ENCODE measurements around the gene BRS3. TPM values are rescaled to one million over a fixed set of nuclear protein-coding genes. Genes with fewer than 3 reads are reported as not detected.

Gene BRS3
- total RNA-seq, 1 donor from 2014 or later: not detected

DNA sequence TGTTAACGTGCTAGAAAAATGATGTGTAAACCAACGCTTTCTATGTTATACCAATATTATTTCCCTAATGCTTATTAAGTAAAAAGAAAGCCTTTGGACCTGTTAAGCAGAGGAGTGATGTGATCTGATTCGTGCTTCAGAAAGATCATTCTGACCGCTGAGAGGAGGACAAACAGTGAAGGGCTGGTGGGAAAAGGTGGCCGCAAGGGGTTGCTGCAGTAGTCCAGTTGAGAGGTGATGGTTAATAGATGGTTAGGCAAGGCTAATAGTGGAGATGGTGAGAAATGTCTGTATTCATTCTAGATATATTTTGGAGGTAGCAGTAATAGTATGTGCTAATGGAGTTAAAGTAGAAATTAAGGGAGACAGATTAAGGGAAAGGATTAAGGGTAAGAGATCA is 31.3 kb downstream of the BRS3 start:
- no peak for DNase-seq (ENCODE audit: low read depth)
- TF ChIP-seq, protein P1, sequence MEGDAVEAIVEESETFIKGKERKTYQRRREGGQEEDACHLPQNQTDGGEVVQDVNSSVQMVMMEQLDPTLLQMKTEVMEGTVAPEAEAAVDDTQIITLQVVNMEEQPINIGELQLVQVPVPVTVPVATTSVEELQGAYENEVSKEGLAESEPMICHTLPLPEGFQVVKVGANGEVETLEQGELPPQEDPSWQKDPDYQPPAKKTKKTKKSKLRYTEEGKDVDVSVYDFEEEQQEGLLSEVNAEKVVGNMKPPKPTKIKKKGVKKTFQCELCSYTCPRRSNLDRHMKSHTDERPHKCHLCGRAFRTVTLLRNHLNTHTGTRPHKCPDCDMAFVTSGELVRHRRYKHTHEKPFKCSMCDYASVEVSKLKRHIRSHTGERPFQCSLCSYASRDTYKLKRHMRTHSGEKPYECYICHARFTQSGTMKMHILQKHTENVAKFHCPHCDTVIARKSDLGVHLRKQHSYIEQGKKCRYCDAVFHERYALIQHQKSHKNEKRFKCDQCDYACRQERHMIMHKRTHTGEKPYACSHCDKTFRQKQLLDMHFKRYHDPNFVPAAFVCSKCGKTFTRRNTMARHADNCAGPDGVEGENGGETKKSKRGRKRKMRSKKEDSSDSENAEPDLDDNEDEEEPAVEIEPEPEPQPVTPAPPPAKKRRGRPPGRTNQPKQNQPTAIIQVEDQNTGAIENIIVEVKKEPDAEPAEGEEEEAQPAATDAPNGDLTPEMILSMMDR (conservative IDR thresholded peaks at IDR 0.05; ENCODE audit: low read depth, low read length): no peak
- no peak overlapping the region for H3K4me3 ChIP-seq (ENCODE audit: low read depth, low read length)

DNA sequence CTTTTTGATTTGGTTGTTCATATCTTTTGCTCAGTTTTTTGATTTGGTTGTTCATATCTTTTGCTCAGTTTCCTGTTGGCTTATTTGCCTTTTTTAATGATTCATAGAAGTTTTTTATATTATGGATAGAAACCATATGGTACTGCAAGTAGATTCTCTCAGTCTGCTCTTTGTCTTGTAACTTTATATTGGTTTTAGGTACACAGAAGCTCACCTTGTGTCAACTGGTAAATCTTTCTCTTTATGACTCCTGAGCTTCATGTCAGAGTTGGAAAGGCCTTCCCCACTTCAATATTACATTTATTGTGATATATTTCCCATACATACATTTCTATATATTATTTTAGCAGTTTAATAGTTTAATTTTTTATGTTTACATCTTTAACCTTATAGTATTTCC is 36.0 kb downstream of the BRS3 start:
- no peak overlapping the region for H3K4me3 ChIP-seq (ENCODE audit: low read depth, low read length)
- no peak for DNase-seq (ENCODE audit: low read depth)

DNA sequence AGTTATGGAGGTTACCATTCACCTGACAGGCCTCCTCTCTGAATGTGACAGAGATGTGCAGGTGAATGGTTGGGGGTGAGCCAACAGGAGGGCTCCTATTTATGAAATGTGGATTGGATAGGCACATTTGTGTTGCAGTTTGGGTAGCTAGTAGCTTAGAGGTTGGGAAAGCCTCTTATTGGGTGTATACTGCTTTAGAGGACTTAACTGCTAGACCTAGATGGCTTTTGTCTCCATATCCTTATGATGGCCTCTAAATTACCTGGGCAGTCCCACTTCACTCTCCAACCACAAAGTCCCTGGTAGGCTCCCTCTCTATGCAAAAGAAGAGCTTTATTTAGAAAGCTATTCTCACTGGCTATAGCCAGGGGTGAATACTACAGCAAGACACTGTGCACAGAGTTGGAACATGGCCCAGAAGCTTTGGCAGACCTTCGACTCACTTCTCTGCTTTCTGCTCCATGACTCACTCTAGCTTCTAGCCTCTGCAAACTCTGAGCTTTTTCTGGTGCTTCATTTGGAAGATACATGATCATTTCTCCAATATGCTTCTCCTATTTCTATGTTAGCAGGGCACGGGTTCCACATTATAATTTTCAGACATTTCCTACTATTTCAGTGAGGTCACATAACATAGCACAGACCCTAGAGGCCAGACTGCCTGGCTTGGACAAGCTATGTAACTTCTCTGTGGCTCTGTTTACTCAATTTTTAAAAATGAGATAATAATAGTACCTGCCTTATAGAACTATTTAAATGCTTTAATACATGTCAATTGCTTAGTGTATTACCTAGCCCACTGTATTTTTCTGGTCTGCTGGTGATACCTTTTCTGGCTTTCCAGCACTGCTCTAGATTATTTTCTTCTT is 38.2 kb downstream of the BRS3 start:
- TF ChIP-seq, protein P1 (conservative IDR thresholded peaks at IDR 0.05; ENCODE audit: low read depth, low read length): no peak
- H3K4me3 ChIP-seq (ENCODE audit: low read depth, low read length): no peak overlapping the region
- DNase-seq (ENCODE audit: low read depth): peak; percentile 33

More for the DNA sequence above, 36.0 kb downstream of the BRS3 start:
- TF ChIP-seq, protein P1 (conservative IDR thresholded peaks at IDR 0.05; ENCODE audit: low read depth, low read length): no peak

- H3K4me3 ChIP-seq (ENCODE audit: low read depth, low read length): no peak overlapping the region
- no peak for DNase-seq (ENCODE audit: low read depth)
- TF ChIP-seq, protein P1 (conservative IDR thresholded peaks at IDR 0.05; ENCODE audit: low read depth, low read length): no peak
Observed at GRCh38 chrX:136528645-136529315, 41.0 kb downstream of the BRS3 start.

GRCh38 chrX:136529795-136530194 is 42.0 kb downstream of the BRS3 start:
- no peak for DNase-seq (ENCODE audit: low read depth)
- TF ChIP-seq, protein P1 (conservative IDR thresholded peaks at IDR 0.05; ENCODE audit: low read depth, low read length): no peak
- H3K4me3 ChIP-seq (ENCODE audit: low read depth, low read length): no peak overlapping the region

DNA sequence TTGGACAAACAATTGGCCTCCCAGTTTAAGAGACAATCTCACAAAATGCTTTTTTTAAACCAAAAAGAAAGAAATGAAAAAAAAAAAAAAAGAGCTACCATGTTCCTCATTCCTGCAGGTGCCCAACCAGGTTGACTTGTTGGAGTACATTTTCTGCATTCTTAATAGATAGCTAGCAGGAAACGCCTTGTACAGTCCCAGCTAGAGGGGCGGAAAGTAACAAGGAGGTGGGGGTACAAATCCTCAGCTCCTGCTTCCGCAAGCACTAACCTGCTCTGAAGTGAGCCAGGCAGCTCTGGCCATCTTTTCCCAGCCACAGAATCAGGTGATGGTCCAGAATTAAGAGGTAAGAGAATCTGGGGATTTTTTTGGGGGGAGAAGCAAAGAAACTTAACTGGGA is 44.2 kb downstream of the BRS3 start, which contains the start of gene VGLL1:
VGLL1 (plus strand) TSS at position 265 of the 400 bp plus-strand sequence. CDS start 3,806 bp downstream, outside the sequence.
- DNase-seq (ENCODE audit: low read depth): no peak
- TF ChIP-seq, protein P1 (conservative IDR thresholded peaks at IDR 0.05; ENCODE audit: low read depth, low read length): no peak
- H3K4me3 ChIP-seq (ENCODE audit: low read depth, low read length): no peak within 1 kb of the TSS
